Liver (tissue), 9 donors: Measurements from ENCODE around the gene DDX39B. TPM values are rescaled to one million over a fixed set of nuclear protein-coding genes. Genes with fewer than 3 reads are reported as not detected.

ENCODE experiments used
- DNase-seq: peaks from one replicate; pipeline ENCODE4 v3.0.0-alpha.2; 2017; ENCODE audit warnings: low spot score
- H3K27ac ChIP-seq, 2 donors: one replicate each; pipeline ENCODE4 v1.7.0; 2013; ENCODE audit warnings: inconsistent platforms in 2 of 2, low read length in 2 of 2, control low read depth in 1 of 2, low read depth in 1 of 2, mild to moderate bottlenecking in 1 of 2
- H3K27me3 ChIP-seq, 4 donors: one replicate each; pipeline versions ENCODE4 v1.6.1 to v1.7.0; 2013; ENCODE audit warnings: low read length in 3 of 4, inconsistent platforms in 1 of 4, mild to moderate bottlenecking in 1 of 4, moderate library complexity in 1 of 4; ENCODE audit not compliant: control insufficient read depth in 4 of 4, insufficient read depth in 4 of 4
- H3K36me3 ChIP-seq, 4 donors: one replicate each; pipeline versions ENCODE4 v1.6.1 to v1.7.0; 2013; ENCODE audit warnings: low read length in 3 of 4, mild to moderate bottlenecking in 3 of 4, low read depth in 1 of 4, moderate library complexity in 1 of 4; ENCODE audit not compliant: control insufficient read depth in 4 of 4, insufficient read depth in 3 of 4
- H3K4me1 ChIP-seq, 4 donors: one replicate each; pipeline versions ENCODE4 v1.6.1 to v1.7.0; 2013; ENCODE audit warnings: low read length in 3 of 4, mild to moderate bottlenecking in 3 of 4, moderate library complexity in 1 of 4; ENCODE audit not compliant: control insufficient read depth in 4 of 4, insufficient read depth in 4 of 4
- H3K4me3 ChIP-seq, 3 donors: one replicate each; pipeline versions ENCODE4 v1.6.1 to v1.7.0; 2013; ENCODE audit warnings: low read length in 3 of 3, control low read depth in 1 of 3, low read depth in 1 of 3, mild to moderate bottlenecking in 1 of 3
- H3K9ac ChIP-seq, 2 donors: one replicate each; pipeline ENCODE4 v1.7.0; 2013; ENCODE audit warnings: low read length in 2 of 2, mild to moderate bottlenecking in 2 of 2, moderate library complexity in 2 of 2, control low read depth in 1 of 2, low read depth in 1 of 2
- H3K9me3 ChIP-seq, 4 donors: one replicate each; pipeline versions ENCODE4 v1.6.1 to v1.7.0; 2013; ENCODE audit warnings: low read length in 3 of 4; ENCODE audit not compliant: control insufficient read depth in 4 of 4
- ATF3 ChIP-seq: IDR thresholded peaks from 2 replicates; pipeline ENCODE4 v1.6.1; 2016; ENCODE audit warnings: antibody characterized with exemption
- EGR1 ChIP-seq, 2 donors: IDR thresholded peaks; 2 replicates each; pipeline ENCODE4 v1.6.1; 2016 to 2018; ENCODE audit warnings: antibody characterized with exemption in 2 of 2, low read depth in 2 of 2
- FOXA1 ChIP-seq: IDR thresholded peaks from 2 replicates; pipeline ENCODE4 v1.6.1; 2016; ENCODE audit warnings: antibody characterized with exemption
- FOXA2 ChIP-seq: IDR thresholded peaks from 2 replicates; pipeline ENCODE4 v1.6.1; 2016; ENCODE audit warnings: antibody characterized with exemption
- GABPA ChIP-seq, 2 donors: IDR thresholded peaks in 1 of 2; conservative IDR thresholded peaks in 1 of 2; 2 replicates each; pipeline ENCODE4 v1.6.1; 2016; ENCODE audit warnings: antibody characterized with exemption in 2 of 2, mild to moderate bottlenecking in 1 of 2, moderate library complexity in 1 of 2
- HNF4A ChIP-seq, 2 donors: conservative IDR thresholded peaks; 2 replicates each; pipeline ENCODE4 v1.6.1; 2016; ENCODE audit warnings: antibody characterized with exemption in 2 of 2, mild to moderate bottlenecking in 2 of 2
- HNF4G ChIP-seq: IDR thresholded peaks from 2 replicates; pipeline ENCODE4 v1.6.1; 2016; ENCODE audit warnings: antibody characterized with exemption
- JUND ChIP-seq, 2 donors: IDR thresholded peaks; 2 replicates each; pipeline ENCODE4 v1.6.1; 2016; ENCODE audit warnings: antibody characterized with exemption in 2 of 2
- MAX ChIP-seq: IDR thresholded peaks from 2 replicates; pipeline ENCODE4 v1.6.1; 2016; ENCODE audit warnings: antibody characterized with exemption
- NR2F2 ChIP-seq: IDR thresholded peaks from 2 replicates; pipeline ENCODE4 v1.6.1; 2016; ENCODE audit warnings: antibody characterized with exemption
- RAD21 ChIP-seq, 2 donors: IDR thresholded peaks; 2 replicates each; pipeline ENCODE4 v1.6.1; 2016; ENCODE audit warnings: antibody characterized with exemption in 2 of 2, mild to moderate bottlenecking in 2 of 2
- RXRA ChIP-seq, 2 donors: IDR thresholded peaks; 2 replicates each; pipeline ENCODE4 v1.6.1; 2017 to 2018; ENCODE audit warnings: antibody characterized with exemption in 2 of 2, mild to moderate bottlenecking in 1 of 2
- SP1 ChIP-seq: IDR thresholded peaks from 2 replicates; pipeline ENCODE4 v1.6.1; 2018; ENCODE audit warnings: antibody characterized with exemption, mild to moderate bottlenecking
- TAF1 ChIP-seq: conservative IDR thresholded peaks from 2 replicates; pipeline ENCODE4 v1.6.1; 2016; ENCODE audit warnings: antibody characterized with exemption, mild to moderate bottlenecking
- YY1 ChIP-seq: IDR thresholded peaks from 2 replicates; pipeline ENCODE4 v1.6.1; 2016; ENCODE audit warnings: antibody characterized with exemption, mild to moderate bottlenecking
- WGBS: extraction: QIAGEN DNeasy Blood & Tissue Kit; methylation state at CpG from one replicate; pipeline ENCODE4 v1.1.7; 2013; 5-methylcytosine and 5-hydroxymethylcytosine counted together
- polyA plus RNA-seq, 2 donors: library from polyadenylated mRNA; stranded (reverse) in 1 of 2; unstranded in 1 of 2; fragments of 200-250 nt in 1 of 2; fragments of >200 nt in 1 of 2; fragmentation: Nextera tagmentation in 1 of 2; extraction: Ambion mirVana in 1 of 2; gene quantifications; one replicate each; pipeline versions ENCODE4 v1.2.1 to v1.2.3, GENCODE V29; 2013 to 2015
- total RNA-seq, 2 donors: library from RNA; depleted of rRNA; stranded (reverse); fragments of >200 nt; gene quantifications; one replicate each; pipeline ENCODE4 v1.2.3, GENCODE V29; 2014
- TF ChIP-seq, protein P1 (sequence below): IDR thresholded peaks from 2 replicates; pipeline ENCODE4 v1.6.1; 2016; ENCODE audit warnings: antibody characterized with exemption, mild to moderate bottlenecking
- TF ChIP-seq, protein P2 (sequence below): IDR thresholded peaks from 2 replicates; pipeline ENCODE4 v1.6.1; 2016; ENCODE audit warnings: antibody characterized with exemption
- TF ChIP-seq, protein P3 (sequence below): fragments of 150-350 bp; IDR thresholded peaks from 2 replicates; pipeline ENCODE4 v1.5.1; 2017; ENCODE audit warnings: improper control_type of control experiment, low read depth, low read length; ENCODE audit not compliant: missing input control
- donor health status: healthy.
- donor health status: healthy.
- donor health status: healthy.
- donor health status: healthy.
- donor health status: healthy.

DDX39B gene
- total and polyA plus RNA-seq, 4 donors = 75.0 to 254 (median 135) TPM

DNA sequence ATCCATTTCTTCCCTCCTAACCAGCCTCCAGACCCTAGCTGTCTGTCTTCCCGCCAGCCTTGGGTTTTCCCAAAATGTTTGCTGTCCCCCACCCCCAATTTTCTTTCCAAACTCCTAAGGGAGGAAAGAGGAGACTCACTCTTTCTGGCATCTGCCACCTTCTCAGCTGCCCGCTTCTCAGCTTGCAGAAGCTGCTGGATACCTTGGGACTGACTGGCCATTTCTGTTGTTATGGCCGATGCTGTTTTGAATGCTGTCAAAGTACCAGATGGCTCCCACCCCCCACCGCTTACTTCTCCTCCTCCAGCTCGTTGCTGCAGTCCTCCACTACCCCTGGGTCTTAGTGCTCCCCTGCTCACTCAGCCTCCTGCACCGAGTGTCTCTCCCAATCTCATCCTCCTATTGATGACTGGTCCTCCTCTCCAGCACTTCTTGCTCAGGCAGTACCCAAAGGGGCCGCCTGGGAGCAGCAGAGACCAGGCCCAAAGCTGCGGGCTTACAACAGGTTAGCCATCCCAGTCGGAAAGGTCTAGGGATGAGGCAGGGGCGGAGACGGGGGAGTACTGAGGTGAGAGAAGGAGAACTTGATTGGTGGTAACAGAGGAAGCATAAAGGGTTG lies 4.6 kb upstream of the DDX39B start, which contains the start of gene ATP6V1G2:
Gene ATP6V1G2 (minus strand): TSS at position 270 of the 619 bp plus-strand sequence. CDS start 49 bp downstream, at position 221.
- H3K9me3 ChIP-seq = no peaks in the 10 kb centered on the region
- H3K9ac ChIP-seq = peak within 1 kb of the TSS; percentile 51 to 97
- peak; percentile 88 for DNase-seq
- peak within 1 kb of the TSS; percentile 15 to 78 (median 56) for H3K4me3 ChIP-seq
- no peaks in the 10 kb centered on the region for H3K27me3 ChIP-seq
- peak within 1 kb of the TSS; percentile 52 to 84 for H3K27ac ChIP-seq
- WGBS = 10% methylated on average over 11 of the region's 11 CpGs
- peaks cover 5 to 25% (median 17%) of the 10 kb centered on the region in 4 donors for H3K4me1 ChIP-seq
- TF ChIP-seq NR2F2 (peak; percentile 16), ATF3 (no peak), FOXA1 (no peak), YY1 (no peak), HNF4A (conservative IDR thresholded peaks at IDR 0.05) (peak in 1 of 2 donors; percentile 14), RAD21 (IDR thresholded peaks at IDR 0.05) (peak; percentile 99 to 100), RXRA (IDR thresholded peaks at IDR 0.05) (peak in 1 of 2 donors; percentile 48), EGR1 (IDR thresholded peaks at IDR 0.05; ENCODE audit: low read depth in 2 of 2) (no peak), SP1 (no peak), TAF1 (no peak), JUND (IDR thresholded peaks at IDR 0.05) (no peak), HNF4G (no peak), FOXA2 (no peak), MAX (no peak), GABPA (IDR thresholded peaks at IDR 0.05 in 1 of 2, conservative IDR thresholded peaks at IDR 0.05 in 1 of 2) (no peak)
- TF ChIP-seq, protein P1, sequence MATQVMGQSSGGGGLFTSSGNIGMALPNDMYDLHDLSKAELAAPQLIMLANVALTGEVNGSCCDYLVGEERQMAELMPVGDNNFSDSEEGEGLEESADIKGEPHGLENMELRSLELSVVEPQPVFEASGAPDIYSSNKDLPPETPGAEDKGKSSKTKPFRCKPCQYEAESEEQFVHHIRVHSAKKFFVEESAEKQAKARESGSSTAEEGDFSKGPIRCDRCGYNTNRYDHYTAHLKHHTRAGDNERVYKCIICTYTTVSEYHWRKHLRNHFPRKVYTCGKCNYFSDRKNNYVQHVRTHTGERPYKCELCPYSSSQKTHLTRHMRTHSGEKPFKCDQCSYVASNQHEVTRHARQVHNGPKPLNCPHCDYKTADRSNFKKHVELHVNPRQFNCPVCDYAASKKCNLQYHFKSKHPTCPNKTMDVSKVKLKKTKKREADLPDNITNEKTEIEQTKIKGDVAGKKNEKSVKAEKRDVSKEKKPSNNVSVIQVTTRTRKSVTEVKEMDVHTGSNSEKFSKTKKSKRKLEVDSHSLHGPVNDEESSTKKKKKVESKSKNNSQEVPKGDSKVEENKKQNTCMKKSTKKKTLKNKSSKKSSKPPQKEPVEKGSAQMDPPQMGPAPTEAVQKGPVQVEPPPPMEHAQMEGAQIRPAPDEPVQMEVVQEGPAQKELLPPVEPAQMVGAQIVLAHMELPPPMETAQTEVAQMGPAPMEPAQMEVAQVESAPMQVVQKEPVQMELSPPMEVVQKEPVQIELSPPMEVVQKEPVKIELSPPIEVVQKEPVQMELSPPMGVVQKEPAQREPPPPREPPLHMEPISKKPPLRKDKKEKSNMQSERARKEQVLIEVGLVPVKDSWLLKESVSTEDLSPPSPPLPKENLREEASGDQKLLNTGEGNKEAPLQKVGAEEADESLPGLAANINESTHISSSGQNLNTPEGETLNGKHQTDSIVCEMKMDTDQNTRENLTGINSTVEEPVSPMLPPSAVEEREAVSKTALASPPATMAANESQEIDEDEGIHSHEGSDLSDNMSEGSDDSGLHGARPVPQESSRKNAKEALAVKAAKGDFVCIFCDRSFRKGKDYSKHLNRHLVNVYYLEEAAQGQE = no peak
- TF ChIP-seq, protein P2, sequence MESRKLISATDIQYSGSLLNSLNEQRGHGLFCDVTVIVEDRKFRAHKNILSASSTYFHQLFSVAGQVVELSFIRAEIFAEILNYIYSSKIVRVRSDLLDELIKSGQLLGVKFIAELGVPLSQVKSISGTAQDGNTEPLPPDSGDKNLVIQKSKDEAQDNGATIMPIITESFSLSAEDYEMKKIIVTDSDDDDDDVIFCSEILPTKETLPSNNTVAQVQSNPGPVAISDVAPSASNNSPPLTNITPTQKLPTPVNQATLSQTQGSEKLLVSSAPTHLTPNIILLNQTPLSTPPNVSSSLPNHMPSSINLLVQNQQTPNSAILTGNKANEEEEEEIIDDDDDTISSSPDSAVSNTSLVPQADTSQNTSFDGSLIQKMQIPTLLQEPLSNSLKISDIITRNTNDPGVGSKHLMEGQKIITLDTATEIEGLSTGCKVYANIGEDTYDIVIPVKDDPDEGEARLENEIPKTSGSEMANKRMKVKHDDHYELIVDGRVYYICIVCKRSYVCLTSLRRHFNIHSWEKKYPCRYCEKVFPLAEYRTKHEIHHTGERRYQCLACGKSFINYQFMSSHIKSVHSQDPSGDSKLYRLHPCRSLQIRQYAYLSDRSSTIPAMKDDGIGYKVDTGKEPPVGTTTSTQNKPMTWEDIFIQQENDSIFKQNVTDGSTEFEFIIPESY = no peak
- TF ChIP-seq, protein P3, sequence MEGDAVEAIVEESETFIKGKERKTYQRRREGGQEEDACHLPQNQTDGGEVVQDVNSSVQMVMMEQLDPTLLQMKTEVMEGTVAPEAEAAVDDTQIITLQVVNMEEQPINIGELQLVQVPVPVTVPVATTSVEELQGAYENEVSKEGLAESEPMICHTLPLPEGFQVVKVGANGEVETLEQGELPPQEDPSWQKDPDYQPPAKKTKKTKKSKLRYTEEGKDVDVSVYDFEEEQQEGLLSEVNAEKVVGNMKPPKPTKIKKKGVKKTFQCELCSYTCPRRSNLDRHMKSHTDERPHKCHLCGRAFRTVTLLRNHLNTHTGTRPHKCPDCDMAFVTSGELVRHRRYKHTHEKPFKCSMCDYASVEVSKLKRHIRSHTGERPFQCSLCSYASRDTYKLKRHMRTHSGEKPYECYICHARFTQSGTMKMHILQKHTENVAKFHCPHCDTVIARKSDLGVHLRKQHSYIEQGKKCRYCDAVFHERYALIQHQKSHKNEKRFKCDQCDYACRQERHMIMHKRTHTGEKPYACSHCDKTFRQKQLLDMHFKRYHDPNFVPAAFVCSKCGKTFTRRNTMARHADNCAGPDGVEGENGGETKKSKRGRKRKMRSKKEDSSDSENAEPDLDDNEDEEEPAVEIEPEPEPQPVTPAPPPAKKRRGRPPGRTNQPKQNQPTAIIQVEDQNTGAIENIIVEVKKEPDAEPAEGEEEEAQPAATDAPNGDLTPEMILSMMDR = peak; percentile 98
- peaks cover 0 to 13% (median 10%) of the 10 kb centered on the region in 4 donors for H3K36me3 ChIP-seq
